ENCODE results near the gene OR10AD1.
A peak's percentile ranks its signal among the peaks of the same experiment; 100 is the strongest.
"Not testable (repeated sequence)": the region's sequence is repeated elsewhere in the genome, so short reads cannot be mapped to it uniquely, and the experiment has no call there.

The OR10AD1 gene

GRCh38 chr12:48203192-48203591, at the start of gene OR10AD1:
Gene OR10AD1 (minus strand): TSS chr12:48203292. CDS start chr12:48203292, 0 bp downstream.
- no peak for DNase-seq

GRCh38 chr12:48247181-48247966, 44.3 kb upstream of the OR10AD1 start:
- DNase-seq, result no peak

- no peak for DNase-seq
Observed at GRCh38 chr12:48237162-48237561, 34.1 kb upstream of the OR10AD1 start.

GRCh38 chr12:48235796-48236333, 32.8 kb upstream of the OR10AD1 start:
- no peak for DNase-seq

GRCh38 chr12:48231169-48231958, 28.3 kb upstream of the OR10AD1 start:
- DNase-seq, result not testable (repeated sequence)

GRCh38 chr12:48224533-48224932, 21.4 kb upstream of the OR10AD1 start:
- DNase-seq, result not testable (repeated sequence)

GRCh38 chr12:48221645-48222044, 18.6 kb upstream of the OR10AD1 start:
- DNase-seq, result no peak

- no peak for DNase-seq
Observed at GRCh38 chr12:48220701-48221100, 17.6 kb upstream of the OR10AD1 start.

GRCh38 chr12:48219631-48220030, 16.5 kb upstream of the OR10AD1 start:
- no peak for DNase-seq

- DNase-seq, result no peak
Observed at GRCh38 chr12:48216785-48217184, 13.7 kb upstream of the OR10AD1 start.

- DNase-seq, result not testable (repeated sequence)
Observed at GRCh38 chr12:48209495-48209894, 6.4 kb upstream of the OR10AD1 start.

- DNase-seq, result no peak
Observed at GRCh38 chr12:48202766-48203165, 326 bp downstream of the OR10AD1 start.

- no peak for DNase-seq
Observed at GRCh38 chr12:48201516-48201915, 1.6 kb downstream of the OR10AD1 start.

- no peak for DNase-seq
Observed at GRCh38 chr12:48201091-48201490, 2.0 kb downstream of the OR10AD1 start.

- DNase-seq, result no peak
Observed at GRCh38 chr12:48199774-48200221, 3.3 kb downstream of the OR10AD1 start.

GRCh38 chr12:48198985-48199384, 4.1 kb downstream of the OR10AD1 start:
- DNase-seq, result no peak

GRCh38 chr12:48198672-48198971, 4.5 kb downstream of the OR10AD1 start:
- peak; percentile 19 for DNase-seq

- DNase-seq, result peak; percentile 88
Observed at GRCh38 chr12:48197971-48198671, 5.0 kb downstream of the OR10AD1 start.

GRCh38 chr12:48197549-48197970, 5.5 kb downstream of the OR10AD1 start:
- no peak for DNase-seq

GRCh38 chr12:48194799-48195201, 8.3 kb downstream of the OR10AD1 start:
- DNase-seq, result no peak

GRCh38 chr12:48193623-48194022, 9.5 kb downstream of the OR10AD1 start:
- no peak for DNase-seq

GRCh38 chr12:48192861-48193260, 10.2 kb downstream of the OR10AD1 start:
- DNase-seq, result no peak

GRCh38 chr12:48191096-48191495, 12.0 kb downstream of the OR10AD1 start:
- DNase-seq, result no peak
